WTC11 (cell line): ENCODE data around the gene DCAF6. TPM values are rescaled to one million over a fixed set of nuclear protein-coding genes. Genes with fewer than 3 reads are reported as not detected.

Experiments used
- ATAC-seq: fragments of 200-7000 bp; cut with Tn5 transposase; 2 replicates; pipeline ENCODE4 v1.10.0; 2021; ENCODE audit warnings: mild to moderate bottlenecking, moderate library complexity
- CTCF ChIA-PET: fragments of 300-600 bp; sonication (Branson Sonifier 250); formaldehyde crosslinking; loops from one replicate; lab custom pipeline; 2021; ENCODE audit warnings: antibody characterized with exemption; lab: Charles Lee
- POLR2A ChIA-PET: fragments of 350-600 bp; sonication (Branson Sonifier 250); formaldehyde crosslinking; loops from one replicate; lab custom pipeline; 2021; ENCODE audit warnings: antibody characterized with exemption; lab: Charles Lee
- DNase-seq: peaks from one replicate; pipeline ENCODE4 v3.0.0; 2021; ENCODE audit warnings: low spot score
- H3K27ac Mint-ChIP-seq: 2 replicates; pipeline ENCODE4 v1.8.0; 2021; ENCODE audit warnings: mixed read lengths
- H3K27me3 Mint-ChIP-seq: 2 replicates; pipeline ENCODE4 v1.8.0; 2021; ENCODE audit warnings: low read depth, mild to moderate bottlenecking, moderate library complexity, mixed read lengths
- H3K36me3 Mint-ChIP-seq: 2 replicates; pipeline ENCODE4 v1.8.0; 2021; ENCODE audit warnings: mixed read lengths
- H3K4me1 Mint-ChIP-seq: 2 replicates; pipeline ENCODE4 v1.8.0; 2022; ENCODE audit warnings: mixed read lengths
- H3K4me3 Mint-ChIP-seq: 2 replicates; pipeline ENCODE4 v1.8.0; 2021; ENCODE audit warnings: mild to moderate bottlenecking, moderate library complexity, mixed read lengths
- H3K9me3 Mint-ChIP-seq: 2 replicates; pipeline ENCODE4 v1.8.0; 2021; ENCODE audit warnings: mixed read lengths
- FOXJ3 ChIP-seq: sonication (generic); formaldehyde crosslinking; IDR thresholded peaks from 2 replicates; pipeline ENCODE4 v1.9.0; 2021; ENCODE audit warnings: missing genetic modification reagents, mild to moderate bottlenecking, borderline replicate concordance
- GRHL2 ChIP-seq: fragments of 250-450 bp; sonication (Bioruptor Pico); IDR thresholded peaks from 2 replicates; pipeline ENCODE4 v1.8.0; 2022; ENCODE audit warnings: mild to moderate bottlenecking, moderate library complexity; ENCODE audit not compliant: insufficient replicate concordance, severe bottlenecking
- JAZF1 ChIP-seq: fragments of 250-450 bp; sonication (Bioruptor Pico); IDR thresholded peaks from 2 replicates; pipeline ENCODE4 v1.9.0; 2021; ENCODE audit warnings: moderate library complexity, mild to moderate bottlenecking, inconsistent platforms
- NFATC4 ChIP-seq: fragments of 250-450 bp; sonication (Bioruptor Pico); IDR thresholded peaks from 2 replicates; pipeline ENCODE4 v1.9.0; 2021; ENCODE audit warnings: mild to moderate bottlenecking
- NR1H2 ChIP-seq: sonication (generic); formaldehyde crosslinking; IDR thresholded peaks from 2 replicates; pipeline ENCODE4 v1.9.0; 2021; ENCODE audit warnings: mild to moderate bottlenecking, moderate library complexity, missing genetic modification reagents
- NR2C2 ChIP-seq: sonication (generic); formaldehyde crosslinking; IDR thresholded peaks from 2 replicates; pipeline ENCODE4 v1.8.0; 2022; ENCODE audit warnings: mild to moderate bottlenecking, missing genetic modification reagents
- OVOL2 ChIP-seq: fragments of 250-450 bp; sonication (Bioruptor Pico); IDR thresholded peaks from 2 replicates; pipeline ENCODE4 v1.9.0; 2021; ENCODE audit warnings: mild to moderate bottlenecking, borderline replicate concordance
- SP1 ChIP-seq: sonication (generic); formaldehyde crosslinking; conservative IDR thresholded peaks from 2 replicates; pipeline ENCODE4 v1.8.1; 2022; ENCODE audit warnings: missing genetic modification reagents
- TEAD4 ChIP-seq: sonication (generic); formaldehyde crosslinking; IDR thresholded peaks from 2 replicates; pipeline ENCODE4 v1.8.0; 2022; ENCODE audit warnings: mild to moderate bottlenecking, missing genetic modification reagents
- ZNF219 ChIP-seq: sonication (generic); formaldehyde crosslinking; IDR thresholded peaks from 2 replicates; pipeline ENCODE4 v1.8.0; 2023; ENCODE audit warnings: missing genetic modification reagents, mild to moderate bottlenecking, borderline replicate concordance
- ZNF263 ChIP-seq: sonication (generic); formaldehyde crosslinking; IDR thresholded peaks from 2 replicates; pipeline ENCODE4 v1.8.1; 2022; ENCODE audit warnings: low read depth, mild to moderate bottlenecking, moderate library complexity, missing genetic modification reagents
- ZNF423 ChIP-seq: fragments of 250-450 bp; sonication (Bioruptor Pico); IDR thresholded peaks from 2 replicates; pipeline ENCODE4 v2.1.2; 2022; ENCODE audit warnings: mild to moderate bottlenecking, moderate library complexity
- ZNF671 ChIP-seq: fragments of 250-450 bp; sonication (Bioruptor Pico); IDR thresholded peaks from 2 replicates; pipeline ENCODE4 v1.8.0; 2021; ENCODE audit warnings: mild to moderate bottlenecking
- total RNA-seq: library from RNA; stranded (reverse); gene quantifications from 3 replicates; pipeline ENCODE4 v1.2.3, GENCODE V29; 2021
- TF ChIP-seq, protein P1 (sequence below): fragments of 200-600 bp; IDR thresholded peaks from 2 replicates; pipeline ENCODE4 v1.8.0; 2022; ENCODE audit warnings: antibody characterized with exemption
- TF ChIP-seq, protein P2 (sequence below): fragments of 250-450 bp; sonication (Bioruptor Pico); IDR thresholded peaks from 2 replicates; pipeline ENCODE4 v1.9.0; 2021; ENCODE audit warnings: mild to moderate bottlenecking
- TF ChIP-seq, protein P3 (sequence below): sonication (generic); formaldehyde crosslinking; IDR thresholded peaks from 2 replicates; pipeline ENCODE4 v1.8.1; 2022; ENCODE audit warnings: mild to moderate bottlenecking, moderate library complexity, missing genetic modification reagents
- TF ChIP-seq, protein P4 (sequence below): sonication (generic); formaldehyde crosslinking; IDR thresholded peaks from 2 replicates; pipeline ENCODE4 v1.8.1; 2022; ENCODE audit warnings: mild to moderate bottlenecking, missing genetic modification reagents, moderate library complexity, borderline replicate concordance

Gene DCAF6
- total RNA-seq, 1 experiment from 2014 or later: 13.5 TPM

DNA sequence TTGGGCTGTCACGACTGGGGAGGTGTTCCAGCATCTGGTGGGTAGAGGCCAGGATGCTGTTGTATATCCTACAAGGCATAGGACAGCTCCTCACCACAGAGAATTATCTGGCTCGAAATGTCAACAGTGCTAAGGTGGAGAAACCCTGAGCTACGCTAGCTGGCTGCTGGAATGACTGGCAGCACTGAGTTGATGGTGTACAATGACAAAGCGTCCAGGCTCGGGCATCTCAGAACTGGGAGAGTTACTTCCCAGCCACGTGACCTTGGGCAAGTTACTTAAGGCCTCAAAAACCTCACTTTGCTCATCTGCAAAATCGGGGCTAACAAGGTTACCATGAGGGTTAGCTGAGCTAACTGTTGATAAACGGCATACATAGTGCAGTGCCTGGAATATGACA is 164.9 kb downstream of the DCAF6 start:
- Mint-ChIP-seq H3K4me1 (0 out of 2 replicates have a peak, but pooled peaks cover 7% of the 10 kb centered on the region), H3K36me3 (peaks cover 1% of the 10 kb centered on the region; the same call in 1 of the 2 replicates), H3K4me3 (no peak overlapping the region)
- DNase-seq: no peak
- POLR2A ChIA-PET: no interaction called here
- CTCF ChIA-PET: interaction anchor here (1.3 kb wide), 1 partner anchor 19 kb away, joined by 5 read pairs; no protein-coding TSS in a partner anchor
- TF ChIP-seq ZNF671 (CRISPR knock-in tag) (no peak), OVOL2 (CRISPR knock-in tag) (no peak), NFATC4 (CRISPR knock-in tag) (no peak)
- TF ChIP-seq, protein P1, sequence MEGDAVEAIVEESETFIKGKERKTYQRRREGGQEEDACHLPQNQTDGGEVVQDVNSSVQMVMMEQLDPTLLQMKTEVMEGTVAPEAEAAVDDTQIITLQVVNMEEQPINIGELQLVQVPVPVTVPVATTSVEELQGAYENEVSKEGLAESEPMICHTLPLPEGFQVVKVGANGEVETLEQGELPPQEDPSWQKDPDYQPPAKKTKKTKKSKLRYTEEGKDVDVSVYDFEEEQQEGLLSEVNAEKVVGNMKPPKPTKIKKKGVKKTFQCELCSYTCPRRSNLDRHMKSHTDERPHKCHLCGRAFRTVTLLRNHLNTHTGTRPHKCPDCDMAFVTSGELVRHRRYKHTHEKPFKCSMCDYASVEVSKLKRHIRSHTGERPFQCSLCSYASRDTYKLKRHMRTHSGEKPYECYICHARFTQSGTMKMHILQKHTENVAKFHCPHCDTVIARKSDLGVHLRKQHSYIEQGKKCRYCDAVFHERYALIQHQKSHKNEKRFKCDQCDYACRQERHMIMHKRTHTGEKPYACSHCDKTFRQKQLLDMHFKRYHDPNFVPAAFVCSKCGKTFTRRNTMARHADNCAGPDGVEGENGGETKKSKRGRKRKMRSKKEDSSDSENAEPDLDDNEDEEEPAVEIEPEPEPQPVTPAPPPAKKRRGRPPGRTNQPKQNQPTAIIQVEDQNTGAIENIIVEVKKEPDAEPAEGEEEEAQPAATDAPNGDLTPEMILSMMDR: no peak
- TF ChIP-seq, protein P2, sequence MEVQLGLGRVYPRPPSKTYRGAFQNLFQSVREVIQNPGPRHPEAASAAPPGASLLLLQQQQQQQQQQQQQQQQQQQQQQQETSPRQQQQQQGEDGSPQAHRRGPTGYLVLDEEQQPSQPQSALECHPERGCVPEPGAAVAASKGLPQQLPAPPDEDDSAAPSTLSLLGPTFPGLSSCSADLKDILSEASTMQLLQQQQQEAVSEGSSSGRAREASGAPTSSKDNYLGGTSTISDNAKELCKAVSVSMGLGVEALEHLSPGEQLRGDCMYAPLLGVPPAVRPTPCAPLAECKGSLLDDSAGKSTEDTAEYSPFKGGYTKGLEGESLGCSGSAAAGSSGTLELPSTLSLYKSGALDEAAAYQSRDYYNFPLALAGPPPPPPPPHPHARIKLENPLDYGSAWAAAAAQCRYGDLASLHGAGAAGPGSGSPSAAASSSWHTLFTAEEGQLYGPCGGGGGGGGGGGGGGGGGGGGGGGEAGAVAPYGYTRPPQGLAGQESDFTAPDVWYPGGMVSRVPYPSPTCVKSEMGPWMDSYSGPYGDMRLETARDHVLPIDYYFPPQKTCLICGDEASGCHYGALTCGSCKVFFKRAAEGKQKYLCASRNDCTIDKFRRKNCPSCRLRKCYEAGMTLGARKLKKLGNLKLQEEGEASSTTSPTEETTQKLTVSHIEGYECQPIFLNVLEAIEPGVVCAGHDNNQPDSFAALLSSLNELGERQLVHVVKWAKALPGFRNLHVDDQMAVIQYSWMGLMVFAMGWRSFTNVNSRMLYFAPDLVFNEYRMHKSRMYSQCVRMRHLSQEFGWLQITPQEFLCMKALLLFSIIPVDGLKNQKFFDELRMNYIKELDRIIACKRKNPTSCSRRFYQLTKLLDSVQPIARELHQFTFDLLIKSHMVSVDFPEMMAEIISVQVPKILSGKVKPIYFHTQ (CRISPR knock-in tag): no peak
- TF ChIP-seq, all 79 proteins: peak for 0
- ATAC-seq: no peak
- no peaks in the 10 kb centered on the region for H3K9me3 Mint-ChIP-seq
- no peaks in the 10 kb centered on the region for H3K27me3 Mint-ChIP-seq
- no peak overlapping the region for H3K27ac Mint-ChIP-seq

DNA sequence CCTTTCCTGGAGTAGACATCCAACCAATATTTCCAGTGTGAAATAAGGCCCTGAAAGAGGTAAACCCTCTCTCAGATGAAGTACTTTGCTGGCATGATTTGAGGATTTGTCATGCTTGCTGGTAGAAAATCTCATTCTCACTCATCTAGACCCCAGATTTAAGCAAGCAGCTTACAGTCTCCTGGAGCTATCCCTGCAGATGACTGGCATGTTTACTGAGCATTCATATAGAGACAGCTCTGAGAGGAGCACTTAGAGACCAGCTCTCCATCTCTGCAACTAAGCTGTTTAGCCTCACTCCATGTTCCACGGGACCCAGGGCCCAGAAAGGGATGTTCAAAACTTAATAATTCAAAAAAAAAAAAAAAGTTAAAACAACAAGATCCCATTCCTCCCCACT is 166.0 kb downstream of the DCAF6 start:
- no peaks in the 10 kb centered on the region for H3K9me3 Mint-ChIP-seq
- TF ChIP-seq FOXJ3 (CRISPR knock-in tag): no peak
- TF ChIP-seq, protein P3, sequence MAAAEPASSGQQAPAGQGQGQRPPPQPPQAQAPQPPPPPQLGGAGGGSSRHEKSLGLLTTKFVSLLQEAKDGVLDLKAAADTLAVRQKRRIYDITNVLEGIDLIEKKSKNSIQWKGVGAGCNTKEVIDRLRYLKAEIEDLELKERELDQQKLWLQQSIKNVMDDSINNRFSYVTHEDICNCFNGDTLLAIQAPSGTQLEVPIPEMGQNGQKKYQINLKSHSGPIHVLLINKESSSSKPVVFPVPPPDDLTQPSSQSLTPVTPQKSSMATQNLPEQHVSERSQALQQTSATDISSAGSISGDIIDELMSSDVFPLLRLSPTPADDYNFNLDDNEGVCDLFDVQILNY (CRISPR knock-in tag): no peak
- TF ChIP-seq TEAD4 (CRISPR knock-in tag): no peak
- TF ChIP-seq ZNF219: no peak
- TF ChIP-seq NR1H2 (CRISPR knock-in tag): no peak
- no peak for TF ChIP-seq SP1 (CRISPR knock-in tag)
- no peak for TF ChIP-seq GRHL2
- TF ChIP-seq, protein P4, sequence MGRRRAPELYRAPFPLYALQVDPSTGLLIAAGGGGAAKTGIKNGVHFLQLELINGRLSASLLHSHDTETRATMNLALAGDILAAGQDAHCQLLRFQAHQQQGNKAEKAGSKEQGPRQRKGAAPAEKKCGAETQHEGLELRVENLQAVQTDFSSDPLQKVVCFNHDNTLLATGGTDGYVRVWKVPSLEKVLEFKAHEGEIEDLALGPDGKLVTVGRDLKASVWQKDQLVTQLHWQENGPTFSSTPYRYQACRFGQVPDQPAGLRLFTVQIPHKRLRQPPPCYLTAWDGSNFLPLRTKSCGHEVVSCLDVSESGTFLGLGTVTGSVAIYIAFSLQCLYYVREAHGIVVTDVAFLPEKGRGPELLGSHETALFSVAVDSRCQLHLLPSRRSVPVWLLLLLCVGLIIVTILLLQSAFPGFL: no peak
- TF ChIP-seq, protein P2 (CRISPR knock-in tag): no peak
- TF ChIP-seq ZNF423 (CRISPR knock-in tag): no peak
- TF ChIP-seq JAZF1: no peak
- TF ChIP-seq ZNF263: no peak
- TF ChIP-seq NR2C2: no peak
- TF ChIP-seq, all 79 proteins: peak for 0
- Mint-ChIP-seq H3K27ac (no peak overlapping the region), H3K4me3 (no peak overlapping the region), H3K4me1 (peaks cover 8% of the 10 kb centered on the region; the same call in 1 of the 2 replicates), H3K27me3 (no peaks in the 10 kb centered on the region), H3K36me3 (no peaks in the 10 kb centered on the region)
- DNase-seq (no peak), ATAC-seq (no peak)
- ChIA-PET CTCF (no interaction called here), POLR2A (no interaction called here)
